Measurements from ENCODE around the gene FUCA1.
A peak's percentile ranks its signal among the peaks of the same experiment; 100 is the strongest.
"Not testable (repeated sequence)": the region's sequence is repeated elsewhere in the genome, so short reads cannot be mapped to it uniquely, and the experiment has no call there.

Gene FUCA1

DNA sequence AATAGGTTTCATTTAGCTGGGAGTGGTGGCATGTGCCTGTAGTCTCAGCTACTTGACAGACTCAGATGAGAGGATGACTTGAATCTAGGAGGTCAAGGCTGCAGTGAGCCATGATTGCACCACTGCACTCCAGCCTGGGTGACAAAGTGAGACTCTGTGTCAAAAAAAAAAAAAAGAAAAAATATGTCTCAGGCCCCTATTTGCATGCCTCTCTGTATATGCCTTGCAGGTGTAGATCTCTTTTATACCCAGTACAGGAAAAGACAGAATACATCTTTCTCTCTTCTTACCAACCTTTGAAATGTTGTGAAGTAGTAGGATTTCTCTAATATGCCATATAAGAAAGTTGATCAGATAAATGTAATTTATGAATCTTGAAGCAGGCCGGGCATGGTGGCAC, 38.6 kb upstream of the FUCA1 start:
- Histone ChIP-seq H3K9me3 (ENCODE audit: insufficient read depth, low read depth, low read length) (no peaks in the 10 kb centered on the region), H3K27ac (ENCODE audit: low read length) (no peak overlapping the region), H3K9ac (ENCODE audit: low read depth, low read length) (no peak overlapping the region), H3K27me3 (ENCODE audit: insufficient read depth, low read length) (peaks cover 40% of the 10 kb centered on the region), H3K36me3 (ENCODE audit: insufficient read depth, low read depth, low read length) (no peaks in the 10 kb centered on the region), H3K4me1 (ENCODE audit: insufficient read depth, low read length) (peaks cover 3% of the 10 kb centered on the region), H3K4me3 (ENCODE audit: low read length) (no peak overlapping the region)

DNA sequence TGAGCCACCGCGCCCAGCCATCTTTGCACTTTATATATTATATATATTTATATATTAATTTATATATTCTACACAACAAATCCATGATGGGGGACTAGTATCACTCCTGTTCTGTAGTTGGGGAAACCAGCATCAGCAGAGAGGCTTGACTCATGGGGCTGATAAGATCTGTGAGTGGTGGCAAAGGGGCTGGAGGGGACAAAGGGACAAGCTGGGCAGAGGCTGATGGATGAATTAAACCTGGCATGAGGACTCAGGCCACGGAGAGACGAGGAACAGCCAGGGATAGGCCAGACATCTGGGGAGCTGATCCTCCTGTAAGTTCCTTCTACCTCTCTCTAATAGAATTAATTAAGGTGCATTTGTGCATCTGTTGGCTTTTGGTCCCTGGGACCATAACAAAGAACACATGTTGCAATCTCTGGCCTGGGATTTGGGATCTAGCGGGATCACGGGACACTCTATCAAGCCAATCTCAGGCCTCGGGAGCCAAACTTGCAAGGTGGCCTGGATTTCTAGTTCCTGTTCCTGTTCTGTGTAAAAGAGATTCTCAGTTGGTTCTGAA, 37.5 kb upstream of the FUCA1 start:
- Histone ChIP-seq H3K36me3 (ENCODE audit: insufficient read depth, low read depth, low read length) (no peaks in the 10 kb centered on the region), H3K27me3 (ENCODE audit: insufficient read depth, low read length) (peaks cover 52% of the 10 kb centered on the region), H3K4me3 (ENCODE audit: low read length) (no peak overlapping the region), H3K9me3 (ENCODE audit: insufficient read depth, low read depth, low read length) (no peaks in the 10 kb centered on the region), H3K4me1 (ENCODE audit: insufficient read depth, low read length) (peaks cover 3% of the 10 kb centered on the region), H3K9ac (ENCODE audit: low read depth, low read length) (no peak overlapping the region), H3K27ac (ENCODE audit: low read length) (no peak overlapping the region)

DNA sequence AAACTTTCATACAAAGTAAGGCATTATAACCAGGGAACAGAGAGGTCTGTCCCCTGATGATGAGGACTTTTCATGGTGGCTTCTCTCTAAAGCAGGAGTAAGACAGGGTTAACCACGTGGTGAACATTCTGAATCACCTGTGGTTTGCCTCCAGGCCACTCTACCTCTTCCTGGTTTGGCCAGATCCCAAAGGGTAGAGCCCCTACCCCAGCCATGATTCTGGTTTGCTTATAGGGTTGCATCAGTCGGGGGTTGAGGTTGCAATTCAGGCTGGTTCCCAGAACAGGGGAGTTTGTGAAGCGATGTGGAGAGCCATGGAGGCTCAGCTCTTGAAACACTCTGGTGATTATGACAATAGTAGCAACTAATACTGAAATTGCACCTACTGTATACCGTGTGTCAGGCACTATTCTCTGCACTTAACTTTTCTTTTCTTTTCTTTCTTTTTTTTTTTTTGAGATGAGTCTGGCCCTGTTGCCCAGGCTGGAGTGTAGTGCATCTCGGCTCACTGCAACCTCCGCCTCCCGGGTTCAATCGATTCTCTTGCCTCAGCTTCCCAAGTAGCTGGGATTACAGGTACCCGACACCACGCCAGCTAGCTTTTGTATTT, 36.8 kb upstream of the FUCA1 start:
- Histone ChIP-seq H3K36me3 (ENCODE audit: insufficient read depth, low read depth, low read length) (no peaks in the 10 kb centered on the region), H3K27me3 (ENCODE audit: insufficient read depth, low read length) (peaks cover 53% of the 10 kb centered on the region), H3K4me1 (ENCODE audit: insufficient read depth, low read length) (peaks cover 3% of the 10 kb centered on the region), H3K9me3 (ENCODE audit: insufficient read depth, low read depth, low read length) (no peaks in the 10 kb centered on the region), H3K27ac (ENCODE audit: low read length) (no peak overlapping the region), H3K9ac (ENCODE audit: low read depth, low read length) (no peak overlapping the region), H3K4me3 (ENCODE audit: low read length) (no peak overlapping the region)

DNA sequence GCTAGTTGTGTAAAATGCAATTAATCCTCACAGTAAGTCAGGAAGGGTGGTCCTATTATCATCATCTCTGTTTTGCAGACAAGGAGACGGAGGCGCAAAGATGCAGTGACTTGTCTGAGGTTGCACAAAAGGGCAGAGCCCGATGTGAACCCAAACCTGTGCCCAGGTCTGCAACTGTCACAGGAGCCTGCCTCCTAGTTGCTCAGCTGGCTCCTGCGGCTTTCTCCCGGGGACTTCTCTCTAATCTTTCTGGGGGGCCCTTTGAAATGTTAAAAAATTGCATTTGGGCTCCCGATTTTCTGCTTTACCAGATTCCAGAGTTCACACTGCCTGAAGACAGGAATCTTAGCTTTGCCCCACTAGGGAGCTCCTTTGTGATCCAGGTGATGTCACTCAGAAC, 35.7 kb upstream of the FUCA1 start:
- peak overlapping the region; percentile 58; the same call in 1 of the 2 replicates for H3K4me3 ChIP-seq (ENCODE audit: low read length)
- H3K9ac ChIP-seq (ENCODE audit: low read depth, low read length) = no peak overlapping the region
- no peak overlapping the region for H3K27ac ChIP-seq (ENCODE audit: low read length)
- no peaks in the 10 kb centered on the region for H3K36me3 ChIP-seq (ENCODE audit: insufficient read depth, low read depth, low read length)
- H3K4me1 ChIP-seq (ENCODE audit: insufficient read depth, low read length) = peaks cover 3% of the 10 kb centered on the region
- no peaks in the 10 kb centered on the region for H3K9me3 ChIP-seq (ENCODE audit: insufficient read depth, low read depth, low read length)
- peaks cover 53% of the 10 kb centered on the region for H3K27me3 ChIP-seq (ENCODE audit: insufficient read depth, low read length)

DNA sequence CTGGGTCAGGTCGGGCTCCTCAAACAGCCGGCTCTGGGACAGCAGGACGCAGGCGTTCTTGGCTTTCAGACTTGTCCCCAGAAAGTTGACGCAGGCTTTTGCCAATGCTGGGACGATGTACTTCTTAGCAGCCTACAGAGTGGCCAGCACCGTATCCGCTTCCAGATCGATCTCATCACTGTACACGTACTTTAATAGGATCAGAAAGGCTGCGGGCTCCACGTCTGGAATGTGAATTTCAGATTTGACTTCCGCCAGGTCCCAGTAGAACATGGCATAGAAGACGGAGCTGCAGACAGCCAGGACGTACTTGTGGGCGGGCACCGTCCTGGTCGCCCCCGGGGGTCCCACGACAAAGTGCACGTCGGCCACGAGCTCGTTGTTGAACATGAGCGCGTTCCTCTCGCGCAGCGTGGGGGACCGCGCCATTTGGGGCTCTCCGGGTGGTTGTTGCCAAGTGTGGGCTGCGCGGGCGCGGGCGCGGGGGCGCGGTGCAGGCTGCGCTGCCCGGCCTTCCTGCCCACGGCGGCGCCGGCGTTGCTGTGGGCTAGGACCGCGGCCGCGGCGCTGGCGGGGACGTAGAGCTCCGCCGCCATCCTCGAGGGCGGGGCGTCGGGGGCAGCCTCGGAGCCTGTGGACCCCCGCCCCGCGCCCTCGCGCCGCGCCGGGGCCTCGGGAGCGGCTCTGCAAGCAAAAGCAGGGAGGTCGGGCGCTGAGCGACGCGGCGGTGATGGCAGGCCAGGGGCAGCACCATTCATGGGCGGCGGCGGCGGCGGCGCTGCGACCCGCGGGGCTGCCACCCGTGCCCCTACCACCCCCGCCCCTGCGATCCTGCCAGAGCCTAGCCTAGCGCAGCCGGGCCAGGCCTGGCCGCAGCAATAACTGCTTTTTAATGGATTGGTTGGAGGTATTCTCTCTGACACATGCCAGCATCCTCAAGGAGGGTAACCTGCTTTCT, 34.5 kb upstream of the FUCA1 start:
- Histone ChIP-seq H3K4me1 (ENCODE audit: insufficient read depth, low read length) (peaks cover 3% of the 10 kb centered on the region), H3K36me3 (ENCODE audit: insufficient read depth, low read depth, low read length) (no peaks in the 10 kb centered on the region), H3K27ac (ENCODE audit: low read length) (no peak overlapping the region), H3K4me3 (ENCODE audit: low read length) (peak overlapping the region; percentile 58; the same call in 1 of the 2 replicates), H3K9ac (ENCODE audit: low read depth, low read length) (no peak overlapping the region), H3K27me3 (ENCODE audit: insufficient read depth, low read length) (peaks cover 53% of the 10 kb centered on the region), H3K9me3 (ENCODE audit: insufficient read depth, low read depth, low read length) (no peaks in the 10 kb centered on the region)

DNA sequence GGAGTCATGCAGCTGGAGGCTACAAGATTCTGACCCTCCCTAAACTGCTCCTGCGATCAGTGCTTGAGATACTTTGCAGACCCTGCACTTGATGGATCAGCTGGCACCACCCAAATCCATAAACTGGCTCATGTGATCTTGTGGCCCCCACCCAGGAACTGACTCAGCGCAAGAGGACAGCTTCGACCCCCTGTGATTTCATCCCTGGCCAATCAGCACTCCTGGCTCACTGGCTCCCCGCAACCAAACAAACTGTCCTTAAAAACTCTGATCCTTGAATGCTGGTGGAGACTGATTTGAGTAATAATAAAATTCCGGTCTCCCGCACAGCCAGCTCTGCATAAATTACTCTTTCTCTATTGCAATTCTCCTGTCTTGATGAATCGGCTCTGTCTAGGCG, 31.9 kb upstream of the FUCA1 start:
- H3K9ac ChIP-seq (ENCODE audit: low read depth, low read length); H3K4me1 ChIP-seq (ENCODE audit: insufficient read depth, low read length); H3K27ac ChIP-seq (ENCODE audit: low read length); H3K9me3 ChIP-seq (ENCODE audit: insufficient read depth, low read depth, low read length); H3K4me3 ChIP-seq (ENCODE audit: low read length); H3K36me3 ChIP-seq (ENCODE audit: insufficient read depth, low read depth, low read length): not testable (repeated sequence)
- peaks cover 46% of the 10 kb centered on the region for H3K27me3 ChIP-seq (ENCODE audit: insufficient read depth, low read length)

DNA sequence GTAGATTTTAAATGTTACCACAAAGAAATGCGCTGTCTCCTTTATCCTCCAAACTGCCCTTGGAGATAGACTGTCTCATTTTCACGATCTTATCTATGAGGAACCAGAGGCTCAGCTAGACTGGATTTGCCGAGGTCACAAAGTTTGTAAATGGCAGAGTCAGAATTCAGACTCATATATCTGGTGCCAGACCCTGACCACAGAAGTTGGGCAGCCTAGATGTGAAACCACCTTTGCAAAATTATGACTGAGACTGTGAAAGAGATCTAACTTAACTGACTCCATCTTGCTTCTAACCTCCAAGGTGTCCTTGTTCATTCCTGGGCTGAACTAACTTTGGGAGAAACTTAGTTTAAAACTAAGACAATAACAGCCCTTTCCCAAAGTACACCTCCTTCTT, 31.0 kb upstream of the FUCA1 start:
- no peak overlapping the region for H3K9ac ChIP-seq (ENCODE audit: low read depth, low read length)
- no peak overlapping the region for H3K4me3 ChIP-seq (ENCODE audit: low read length)
- H3K36me3 ChIP-seq (ENCODE audit: insufficient read depth, low read depth, low read length) = no peaks in the 10 kb centered on the region
- no peaks in the 10 kb centered on the region; the same call in 1 of the 2 replicates for H3K4me1 ChIP-seq (ENCODE audit: insufficient read depth, low read length)
- H3K9me3 ChIP-seq (ENCODE audit: insufficient read depth, low read depth, low read length) = no peaks in the 10 kb centered on the region
- H3K27ac ChIP-seq (ENCODE audit: low read length) = no peak overlapping the region
- H3K27me3 ChIP-seq (ENCODE audit: insufficient read depth, low read length) = peaks cover 36% of the 10 kb centered on the region

DNA sequence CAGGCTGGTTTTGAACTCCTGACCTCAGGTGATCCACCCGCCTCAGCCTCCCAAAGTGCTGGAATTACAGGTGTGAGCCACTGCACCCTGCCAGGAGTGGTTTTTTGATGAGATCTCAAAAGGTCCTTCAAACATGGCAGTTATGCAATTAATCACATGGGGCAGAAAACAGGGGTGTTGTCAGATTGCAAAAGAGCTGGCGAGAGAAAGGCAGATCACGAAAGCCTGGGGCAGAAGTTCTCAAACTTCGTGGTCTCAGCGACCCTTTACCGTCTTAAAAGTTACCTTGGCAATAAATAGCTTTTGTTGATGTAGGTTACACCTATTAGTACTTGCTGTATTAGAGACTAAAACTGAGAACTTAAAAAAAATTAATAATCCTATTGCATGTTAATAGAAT, 29.0 kb upstream of the FUCA1 start:
- H3K36me3 ChIP-seq (ENCODE audit: insufficient read depth, low read depth, low read length) = no peaks in the 10 kb centered on the region
- H3K9ac ChIP-seq (ENCODE audit: low read depth, low read length) = no peak overlapping the region
- H3K27ac ChIP-seq (ENCODE audit: low read length) = no peak overlapping the region
- H3K4me1 ChIP-seq (ENCODE audit: insufficient read depth, low read length) = no peaks in the 10 kb centered on the region; the same call in 1 of the 2 replicates
- no peaks in the 10 kb centered on the region for H3K9me3 ChIP-seq (ENCODE audit: insufficient read depth, low read depth, low read length)
- H3K4me3 ChIP-seq (ENCODE audit: low read length) = no peak overlapping the region
- H3K27me3 ChIP-seq (ENCODE audit: insufficient read depth, low read length) = peaks cover 16% of the 10 kb centered on the region

DNA sequence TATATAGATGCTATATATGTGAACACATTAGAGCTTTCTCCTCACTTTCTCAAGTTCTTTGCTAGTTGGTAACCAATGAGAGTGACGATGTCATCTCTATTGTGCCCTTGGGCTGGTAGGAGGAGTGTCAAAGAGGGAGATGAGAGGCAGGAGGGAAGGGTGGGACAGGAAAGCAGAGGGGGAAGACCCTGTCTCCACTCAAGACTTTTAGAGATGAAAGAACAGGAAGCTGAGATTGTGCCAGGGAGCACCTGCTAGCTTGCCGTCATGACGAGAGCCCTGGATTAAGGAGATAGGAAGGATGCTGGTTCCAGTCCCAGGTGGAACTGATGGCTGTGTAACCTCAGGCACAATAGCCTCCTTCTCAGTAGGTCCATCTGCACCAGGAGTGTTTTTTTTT, 28.4 kb upstream of the FUCA1 start:
- H3K27me3 ChIP-seq (ENCODE audit: insufficient read depth, low read length) = peaks cover 13% of the 10 kb centered on the region
- H3K9me3 ChIP-seq (ENCODE audit: insufficient read depth, low read depth, low read length) = no peaks in the 10 kb centered on the region
- H3K36me3 ChIP-seq (ENCODE audit: insufficient read depth, low read depth, low read length) = no peaks in the 10 kb centered on the region
- H3K27ac ChIP-seq (ENCODE audit: low read length) = no peak overlapping the region
- no peak overlapping the region for H3K9ac ChIP-seq (ENCODE audit: low read depth, low read length)
- no peaks in the 10 kb centered on the region; the same call in 1 of the 2 replicates for H3K4me1 ChIP-seq (ENCODE audit: insufficient read depth, low read length)
- no peak overlapping the region for H3K4me3 ChIP-seq (ENCODE audit: low read length)

DNA sequence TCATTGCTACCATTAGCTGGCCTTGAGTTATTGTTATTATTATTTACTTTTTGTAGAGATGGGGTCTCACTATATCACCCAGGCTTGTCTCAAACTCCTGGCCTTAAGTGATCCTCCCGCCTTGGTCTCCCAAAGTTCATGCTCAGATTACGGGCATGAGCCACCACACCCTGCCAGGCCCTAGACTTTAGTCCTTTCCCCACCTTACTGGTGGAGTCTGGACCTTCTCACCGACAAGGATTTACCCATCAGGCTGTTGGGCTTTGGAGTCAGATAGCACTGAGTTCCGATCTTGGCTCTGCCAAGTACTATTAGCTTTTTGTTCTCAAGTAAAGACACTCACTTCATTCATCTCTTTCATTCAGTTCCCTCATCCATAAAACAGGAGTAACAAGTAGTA, 27.9 kb upstream of the FUCA1 start:
- no peak overlapping the region for H3K9ac ChIP-seq (ENCODE audit: low read depth, low read length)
- H3K9me3 ChIP-seq (ENCODE audit: insufficient read depth, low read depth, low read length) = no peaks in the 10 kb centered on the region
- no peak overlapping the region for H3K4me3 ChIP-seq (ENCODE audit: low read length)
- no peaks in the 10 kb centered on the region for H3K36me3 ChIP-seq (ENCODE audit: insufficient read depth, low read depth, low read length)
- no peaks in the 10 kb centered on the region; the same call in 1 of the 2 replicates for H3K4me1 ChIP-seq (ENCODE audit: insufficient read depth, low read length)
- H3K27ac ChIP-seq (ENCODE audit: low read length) = no peak overlapping the region
- peaks cover 8% of the 10 kb centered on the region for H3K27me3 ChIP-seq (ENCODE audit: insufficient read depth, low read length)

DNA sequence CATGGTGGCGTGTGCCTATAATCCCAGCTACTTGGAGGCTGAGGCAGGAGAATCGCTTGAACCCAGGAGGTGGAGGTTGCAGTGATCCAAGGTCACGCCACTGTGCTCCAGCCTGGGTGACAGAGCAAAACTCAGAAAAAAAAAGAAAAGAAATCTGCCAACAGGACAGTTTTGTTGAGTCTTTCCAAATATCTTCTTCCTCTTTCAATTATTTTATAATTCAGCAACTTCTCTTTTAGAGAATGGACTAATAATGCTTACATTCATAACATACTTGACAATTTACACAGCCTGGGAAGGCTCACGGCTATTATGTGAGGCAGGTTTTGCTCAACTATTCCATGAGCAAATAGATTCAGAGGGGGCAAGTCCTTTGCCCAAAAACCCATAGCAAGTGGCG, 27.0 kb upstream of the FUCA1 start:
- Histone ChIP-seq H3K4me3 (ENCODE audit: low read length) (no peak overlapping the region), H3K9ac (ENCODE audit: low read depth, low read length) (no peak overlapping the region), H3K36me3 (ENCODE audit: insufficient read depth, low read depth, low read length) (no peaks in the 10 kb centered on the region), H3K9me3 (ENCODE audit: insufficient read depth, low read depth, low read length) (no peaks in the 10 kb centered on the region), H3K27me3 (ENCODE audit: insufficient read depth, low read length) (0 out of 2 replicates have a peak, but pooled peaks cover 2% of the 10 kb centered on the region), H3K4me1 (ENCODE audit: insufficient read depth, low read length) (no peaks in the 10 kb centered on the region; the same call in 1 of the 2 replicates), H3K27ac (ENCODE audit: low read length) (no peak overlapping the region)

Data from iPS-20b (cell line).